HG03060 (cell line): ENCODE data around the gene ZSCAN18.

Experiments used
- ATAC-seq: cut with Tn5 transposase; IDR thresholded peaks from one replicate; pipeline ENCODE4 v1.9.1; 2021; ENCODE audit warnings: low read depth, moderate number of reproducible peaks; ENCODE audit not compliant: unreplicated experiment

ZSCAN18 gene

DNA sequence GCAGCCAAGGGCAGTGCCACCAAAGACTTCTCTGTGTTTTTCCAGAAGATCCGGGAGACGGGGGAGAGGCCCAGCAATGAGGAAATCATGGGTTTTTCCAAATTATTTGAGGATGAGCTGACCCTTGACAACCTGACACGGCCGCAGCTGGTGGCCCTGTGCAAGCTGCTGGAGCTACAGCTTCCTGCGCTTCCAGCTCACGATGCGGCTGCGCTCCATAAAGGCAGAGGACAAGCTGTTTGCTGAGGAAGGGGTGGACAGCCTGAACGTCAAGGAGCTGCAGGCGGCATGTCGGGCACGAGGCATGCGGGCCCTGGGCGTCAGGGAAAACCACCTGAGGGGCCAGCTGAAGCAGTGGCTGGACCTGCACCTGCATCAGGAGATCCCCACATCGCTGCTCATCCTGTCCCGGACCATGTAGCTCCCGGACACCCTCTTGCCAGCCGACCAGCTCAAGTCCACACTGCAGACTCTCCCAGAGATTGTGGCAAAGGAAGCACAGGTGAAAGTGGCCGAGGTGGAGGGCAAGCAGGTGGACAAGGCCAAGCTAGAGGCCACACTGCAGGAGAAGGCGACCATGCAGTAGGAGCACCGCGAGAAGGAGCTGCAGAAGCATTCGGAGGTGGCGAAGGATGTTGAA is 52.5 kb downstream of the ZSCAN18 start:
- no peak for ATAC-seq

- no peak for ATAC-seq
These were observed 53.1 kb downstream of the ZSCAN18 start for GRCh38 chr19:58044886-58045285.

DNA sequence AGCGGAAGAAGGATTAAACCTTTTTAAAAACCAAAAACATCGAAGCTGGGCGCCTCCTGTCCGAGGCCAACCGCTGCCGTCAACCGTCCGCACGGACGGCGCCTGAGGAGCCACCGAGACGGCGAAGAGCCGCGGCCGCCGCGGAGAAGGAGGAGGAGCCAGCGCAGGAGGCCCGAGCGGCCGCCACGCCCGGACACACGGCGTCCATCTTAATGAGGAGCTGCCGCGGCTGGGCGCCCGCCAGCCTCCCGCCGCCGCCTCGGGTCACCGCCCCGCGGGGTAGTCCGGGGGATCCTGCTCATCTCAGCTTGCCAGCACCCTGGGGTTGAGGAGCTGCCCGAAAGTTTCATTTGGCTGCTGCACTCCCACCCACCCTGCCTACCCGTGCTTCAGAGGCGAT is 53.6 kb downstream of the ZSCAN18 start:
- ATAC-seq: no peak

GRCh38 chr19:58042495-58043340 is 55.3 kb downstream of the ZSCAN18 start:
- ATAC-seq: no peak

- ATAC-seq: no peak
These were observed 57.1 kb downstream of the ZSCAN18 start for GRCh38 chr19:58040751-58041525.

GRCh38 chr19:58038688-58039204 is 59.3 kb downstream of the ZSCAN18 start:
- ATAC-seq: no peak

- no peak for ATAC-seq
These were observed 59.9 kb downstream of the ZSCAN18 start for GRCh38 chr19:58037927-58038687.

DNA sequence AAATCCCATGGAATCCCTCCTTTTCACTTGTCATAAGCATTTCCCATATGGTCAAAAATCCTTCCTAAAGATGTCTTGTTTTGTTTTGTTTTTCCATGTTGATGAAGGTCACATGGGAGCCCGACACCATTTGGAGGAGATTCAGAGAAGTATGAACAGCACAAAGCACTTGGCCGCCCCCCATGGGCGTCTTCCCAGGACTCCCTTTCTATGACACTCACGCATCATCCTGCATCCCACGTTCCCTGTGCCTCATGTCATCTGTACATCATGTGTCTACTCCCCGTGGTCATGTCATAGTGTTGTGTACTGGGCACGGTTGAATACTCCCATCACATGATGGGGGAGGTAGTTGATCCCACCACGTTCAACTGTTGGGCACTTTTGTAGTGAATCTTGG is 62.2 kb downstream of the ZSCAN18 start:
- no peak for ATAC-seq

- ATAC-seq: no peak
These were observed 63.6 kb downstream of the ZSCAN18 start for GRCh38 chr19:58034477-58034793.
